HepG2 (cell line): Measurements from ENCODE around the gene ZBTB7A. TPM values are rescaled to one million over a fixed set of nuclear protein-coding genes. Genes with fewer than 3 reads are reported as not detected.

Experiments
- BCL6 ChIP-seq: IDR thresholded peaks from 2 replicates; pipeline ENCODE4 v1.6.1; 2016; ENCODE audit warnings: missing genetic modification reagents, missing compliant biosample characterization
- CHCHD3 ChIP-seq: sonication (generic); formaldehyde crosslinking; IDR thresholded peaks from 2 replicates; pipeline ENCODE4 v1.8.0; 2022; ENCODE audit warnings: mild to moderate bottlenecking, missing genetic modification reagents, moderate library complexity
- ELK4 ChIP-seq: sonication (generic); formaldehyde crosslinking; IDR thresholded peaks from 2 replicates; pipeline ENCODE4 v1.9.0; 2021; ENCODE audit warnings: missing genetic modification reagents, borderline replicate concordance
- FOXC1 ChIP-seq: sonication (generic); formaldehyde crosslinking; IDR thresholded peaks from 2 replicates; pipeline ENCODE4 v1.8.0; 2022; ENCODE audit warnings: mild to moderate bottlenecking, missing genetic modification reagents, borderline replicate concordance
- MAFK ChIP-seq, 2 experiments: IDR thresholded peaks in 1 of 2; conservative IDR thresholded peaks in 1 of 2; 2 replicates each; pipeline ENCODE4 v1.6.1; 2011; ENCODE audit warnings: improper control_type of control experiment in 2 of 2, low read length in 2 of 2
- MED8 ChIP-seq: sonication (generic); formaldehyde crosslinking; IDR thresholded peaks from 2 replicates; pipeline ENCODE4 v1.8.1; 2023; ENCODE audit warnings: mild to moderate bottlenecking, missing genetic modification reagents; ENCODE audit not compliant: insufficient replicate concordance
- NFKB2 ChIP-seq: sonication (generic); formaldehyde crosslinking; IDR thresholded peaks from 2 replicates; pipeline ENCODE4 v1.4.0; 2020; ENCODE audit warnings: missing genetic modification reagents, borderline replicate concordance
- NPAS2 ChIP-seq: sonication (generic); formaldehyde crosslinking; IDR thresholded peaks from 2 replicates; pipeline ENCODE4 v1.8.0; 2022; ENCODE audit warnings: mild to moderate bottlenecking, missing genetic modification reagents, borderline replicate concordance
- PHF21A ChIP-seq: sonication (generic); formaldehyde crosslinking; IDR thresholded peaks from 2 replicates; pipeline ENCODE4 v1.5.0; 2020; ENCODE audit warnings: mild to moderate bottlenecking, missing genetic modification reagents
- SMYD3 ChIP-seq: sonication (generic); formaldehyde crosslinking; IDR thresholded peaks from 2 replicates; pipeline ENCODE4 v1.8.1; 2023; ENCODE audit warnings: mild to moderate bottlenecking, missing genetic modification reagents
- SNRNP70 ChIP-seq: fragments of 200-400 bp; formaldehyde crosslinking; IDR thresholded peaks from 2 replicates; pipeline ENCODE4 v1.6.1; 2017; ENCODE audit warnings: mild to moderate bottlenecking, low read depth, low read length, moderate library complexity
- TIGD3 ChIP-seq: sonication (generic); formaldehyde crosslinking; IDR thresholded peaks from 2 replicates; pipeline ENCODE4 v1.5.1; 2020; ENCODE audit warnings: mild to moderate bottlenecking, missing genetic modification reagents, borderline replicate concordance
- ZBTB38 ChIP-seq: sonication (generic); formaldehyde crosslinking; IDR thresholded peaks from 2 replicates; pipeline ENCODE4 v1.5.1; 2020; ENCODE audit warnings: mild to moderate bottlenecking, missing genetic modification reagents
- ZBTB7A ChIP-seq: sonication (generic); formaldehyde crosslinking; IDR thresholded peaks from 2 replicates; pipeline ENCODE4 v1.8.0; 2022; ENCODE audit warnings: mild to moderate bottlenecking, missing genetic modification reagents
- ZNF30 ChIP-seq: sonication (generic); formaldehyde crosslinking; IDR thresholded peaks from 2 replicates; pipeline ENCODE4 v1.5.0; 2020; ENCODE audit warnings: mild to moderate bottlenecking, missing genetic modification reagents
- ZNF326 ChIP-seq: sonication (generic); formaldehyde crosslinking; IDR thresholded peaks from 2 replicates; pipeline ENCODE4 v1.4.0; 2020; ENCODE audit warnings: missing genetic modification reagents, borderline replicate concordance
- ZNF552 ChIP-seq: sonication (generic); formaldehyde crosslinking; IDR thresholded peaks from 2 replicates; pipeline ENCODE4 v1.9.0; 2022; ENCODE audit warnings: missing genetic modification reagents, mild to moderate bottlenecking, borderline replicate concordance
- ZNF614 ChIP-seq: IDR thresholded peaks from 2 replicates; pipeline ENCODE4 v1.6.1; 2018; ENCODE audit warnings: missing biosample characterization, missing genetic modification reagents, inconsistent platforms, borderline replicate concordance
- polyA plus RNA-seq, 8 experiments: library from polyadenylated mRNA; depleted of rRNA in 3 of 8; stranded (reverse) in 7 of 8; unstranded in 1 of 8; fragments of >200 nt; fragmentation: Illumina TruSeq in 4 of 8; extraction: Trizol in 4 of 8; gene quantifications; 2 replicates each; pipeline versions ENCODE4 v1.2.1 to v1.2.3, GENCODE V29; 2011 to 2016; ENCODE audit warnings: low read depth in 4 of 8, missing spikeins in 1 of 8, mixed read lengths in 1 of 8; ENCODE audit not compliant: insufficient read depth in 1 of 8
- total RNA-seq, 5 experiments: library from RNA; depleted of rRNA; stranded (reverse); fragments of >200 nt; fragmentation: Illumina TruSeq; extraction: Trizol; gene quantifications; 2 replicates each; pipeline ENCODE4 v1.2.3, GENCODE V29; 2016; ENCODE audit warnings: low read depth in 1 of 5
- TF ChIP-seq, protein P1 (sequence below), 2 experiments: fragments of 450-650 bp in 1 of 2; sonication (generic) in 1 of 2; formaldehyde crosslinking in 1 of 2; IDR thresholded peaks; 2 replicates each; pipeline versions ENCODE4 v1.6.1 to v1.8.0; 2016 to 2022; ENCODE audit warnings: antibody characterized with exemption in 1 of 2, mild to moderate bottlenecking in 1 of 2, missing genetic modification reagents in 1 of 2

The ZBTB7A gene
- total and polyA plus RNA-seq, 2 of the 13 experiments (the other 11 are each of a cell fraction or from before 2014, with no cell fraction given): 3.6 to 4.0 TPM

GRCh38 chr19:4060621-4061177 lies 6.0 kb downstream of the ZBTB7A start (continued):
- TF ChIP-seq, protein P1, sequence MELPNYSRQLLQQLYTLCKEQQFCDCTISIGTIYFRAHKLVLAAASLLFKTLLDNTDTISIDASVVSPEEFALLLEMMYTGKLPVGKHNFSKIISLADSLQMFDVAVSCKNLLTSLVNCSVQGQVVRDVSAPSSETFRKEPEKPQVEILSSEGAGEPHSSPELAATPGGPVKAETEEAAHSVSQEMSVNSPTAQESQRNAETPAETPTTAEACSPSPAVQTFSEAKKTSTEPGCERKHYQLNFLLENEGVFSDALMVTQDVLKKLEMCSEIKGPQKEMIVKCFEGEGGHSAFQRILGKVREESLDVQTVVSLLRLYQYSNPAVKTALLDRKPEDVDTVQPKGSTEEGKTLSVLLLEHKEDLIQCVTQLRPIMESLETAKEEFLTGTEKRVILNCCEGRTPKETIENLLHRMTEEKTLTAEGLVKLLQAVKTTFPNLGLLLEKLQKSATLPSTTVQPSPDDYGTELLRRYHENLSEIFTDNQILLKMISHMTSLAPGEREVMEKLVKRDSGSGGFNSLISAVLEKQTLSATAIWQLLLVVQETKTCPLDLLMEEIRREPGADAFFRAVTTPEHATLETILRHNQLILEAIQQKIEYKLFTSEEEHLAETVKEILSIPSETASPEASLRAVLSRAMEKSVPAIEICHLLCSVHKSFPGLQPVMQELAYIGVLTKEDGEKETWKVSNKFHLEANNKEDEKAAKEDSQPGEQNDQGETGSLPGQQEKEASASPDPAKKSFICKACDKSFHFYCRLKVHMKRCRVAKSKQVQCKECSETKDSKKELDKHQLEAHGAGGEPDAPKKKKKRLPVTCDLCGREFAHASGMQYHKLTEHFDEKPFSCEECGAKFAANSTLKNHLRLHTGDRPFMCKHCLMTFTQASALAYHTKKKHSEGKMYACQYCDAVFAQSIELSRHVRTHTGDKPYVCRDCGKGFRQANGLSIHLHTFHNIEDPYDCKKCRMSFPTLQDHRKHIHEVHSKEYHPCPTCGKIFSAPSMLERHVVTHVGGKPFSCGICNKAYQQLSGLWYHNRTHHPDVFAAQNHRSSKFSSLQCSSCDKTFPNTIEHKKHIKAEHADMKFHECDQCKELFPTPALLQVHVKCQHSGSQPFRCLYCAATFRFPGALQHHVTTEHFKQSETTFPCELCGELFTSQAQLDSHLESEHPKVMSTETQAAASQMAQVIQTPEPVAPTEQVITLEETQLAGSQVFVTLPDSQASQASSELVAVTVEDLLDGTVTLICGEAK (IDR thresholded peaks at IDR 0.05): no peak
- TF ChIP-seq, protein P1 (CRISPR knock-in tag; IDR thresholded peaks at IDR 0.05): no peak
- no peak for TF ChIP-seq NFKB2 (CRISPR knock-in tag)
- no peak for TF ChIP-seq MAFK (conservative IDR thresholded peaks at IDR 0.05 in 1 of 2, IDR thresholded peaks at IDR 0.05 in 1 of 2; ENCODE audit: low read length in 2 of 2)
- TF ChIP-seq ZNF552: no peak
- TF ChIP-seq ELK4: no peak
- no peak for TF ChIP-seq BCL6 (CRISPR knock-in tag)
- no peak for TF ChIP-seq TIGD3
- TF ChIP-seq MED8: no peak
- TF ChIP-seq FOXC1 (CRISPR knock-in tag): no peak
- TF ChIP-seq PHF21A (CRISPR knock-in tag): no peak
- TF ChIP-seq CHCHD3: no peak
- no peak for TF ChIP-seq NPAS2 (CRISPR knock-in tag)
- no peak for TF ChIP-seq SNRNP70
- TF ChIP-seq ZBTB7A (CRISPR knock-in tag): no peak; the same call in 1 of the 2 replicates
- TF ChIP-seq ZNF30: no peak
- TF ChIP-seq ZNF326: no peak
- no peak for TF ChIP-seq SMYD3 (CRISPR knock-in tag)
- no peak for TF ChIP-seq ZNF614 (CRISPR knock-in tag)
- TF ChIP-seq ZBTB38 (CRISPR knock-in tag): 0 out of 2 replicates have a peak, but pooled peaks have one; percentile 9
